ENCODE results near the gene PRSS27. TPM values are rescaled to one million over a fixed set of nuclear protein-coding genes. Genes with fewer than 3 reads are reported as not detected.

Gene PRSS27
- total RNA-seq, 6 experiments from 2014 or later, result 0.17 to 0.43 (median 0.31) TPM

GRCh38 chr16:2709588-2709984, 10.4 kb downstream of the PRSS27 start:
- Mint-ChIP-seq H3K9me3 (no peaks in the 10 kb centered on the region), H3K36me3 (ENCODE audit: low read depth) (no peaks in the 10 kb centered on the region), H3K4me3 (no peak overlapping the region), H3K4me1 (ENCODE audit: low read depth) (no peaks in the 10 kb centered on the region), H3K27ac (no peak overlapping the region), H3K27me3 (ENCODE audit: insufficient read depth) (peaks cover 6% of the 10 kb centered on the region)
- no peak for DNase-seq
- TF ChIP-seq CTCF (IDR thresholded peaks at IDR 0.05), result no peak

- Mint-ChIP-seq H3K9me3 (no peaks in the 10 kb centered on the region), H3K27me3 (ENCODE audit: insufficient read depth) (peaks cover 2% of the 10 kb centered on the region), H3K36me3 (ENCODE audit: low read depth) (no peaks in the 10 kb centered on the region), H3K4me1 (ENCODE audit: low read depth) (no peaks in the 10 kb centered on the region), H3K27ac (no peak overlapping the region), H3K4me3 (no peak overlapping the region)
- no peak for TF ChIP-seq CTCF (IDR thresholded peaks at IDR 0.05)
- DNase-seq, result no peak
Measured at GRCh38 chr16:2708955-2709587, 11.0 kb downstream of the PRSS27 start.

- Mint-ChIP-seq H3K36me3 (ENCODE audit: low read depth) (no peaks in the 10 kb centered on the region), H3K27me3 (ENCODE audit: insufficient read depth) (peaks cover 2% of the 10 kb centered on the region), H3K4me3 (no peak overlapping the region), H3K27ac (no peak overlapping the region), H3K4me1 (ENCODE audit: low read depth) (no peaks in the 10 kb centered on the region), H3K9me3 (no peaks in the 10 kb centered on the region)
- TF ChIP-seq CTCF (IDR thresholded peaks at IDR 0.05), result no peak
- no peak for DNase-seq
Measured at GRCh38 chr16:2708290-2708639, 11.8 kb downstream of the PRSS27 start.

- Mint-ChIP-seq H3K27ac (no peak overlapping the region), H3K27me3 (ENCODE audit: insufficient read depth) (peaks cover 2% of the 10 kb centered on the region), H3K36me3 (ENCODE audit: low read depth) (no peaks in the 10 kb centered on the region), H3K9me3 (no peaks in the 10 kb centered on the region), H3K4me1 (ENCODE audit: low read depth) (no peaks in the 10 kb centered on the region), H3K4me3 (no peak overlapping the region)
- no peak for DNase-seq
- no peak for TF ChIP-seq CTCF (IDR thresholded peaks at IDR 0.05)
Measured at GRCh38 chr16:2707368-2708289, 12.4 kb downstream of the PRSS27 start.

- DNase-seq, result no peak
- Mint-ChIP-seq H3K27ac (no peak overlapping the region), H3K27me3 (ENCODE audit: insufficient read depth) (peaks cover 2% of the 10 kb centered on the region), H3K4me3 (no peak overlapping the region), H3K36me3 (ENCODE audit: low read depth) (no peaks in the 10 kb centered on the region), H3K9me3 (no peaks in the 10 kb centered on the region), H3K4me1 (ENCODE audit: low read depth) (no peaks in the 10 kb centered on the region)
- TF ChIP-seq CTCF (IDR thresholded peaks at IDR 0.05), result no peak
Measured at GRCh38 chr16:2706611-2707311, 13.3 kb downstream of the PRSS27 start.
